HG02759 (cell line): ENCODE results near the gene DCAF6.
"Not testable (repeated sequence)": the region's sequence is repeated elsewhere in the genome, so short reads cannot be mapped to it uniquely, and the experiment has no call there.

Experiments used
- ATAC-seq: cut with Tn5 transposase; IDR thresholded peaks from one replicate; pipeline ENCODE4 v1.9.1; 2021; ENCODE audit warnings: mild to moderate bottlenecking, moderate library complexity; ENCODE audit not compliant: unreplicated experiment

DCAF6 gene, protein sequence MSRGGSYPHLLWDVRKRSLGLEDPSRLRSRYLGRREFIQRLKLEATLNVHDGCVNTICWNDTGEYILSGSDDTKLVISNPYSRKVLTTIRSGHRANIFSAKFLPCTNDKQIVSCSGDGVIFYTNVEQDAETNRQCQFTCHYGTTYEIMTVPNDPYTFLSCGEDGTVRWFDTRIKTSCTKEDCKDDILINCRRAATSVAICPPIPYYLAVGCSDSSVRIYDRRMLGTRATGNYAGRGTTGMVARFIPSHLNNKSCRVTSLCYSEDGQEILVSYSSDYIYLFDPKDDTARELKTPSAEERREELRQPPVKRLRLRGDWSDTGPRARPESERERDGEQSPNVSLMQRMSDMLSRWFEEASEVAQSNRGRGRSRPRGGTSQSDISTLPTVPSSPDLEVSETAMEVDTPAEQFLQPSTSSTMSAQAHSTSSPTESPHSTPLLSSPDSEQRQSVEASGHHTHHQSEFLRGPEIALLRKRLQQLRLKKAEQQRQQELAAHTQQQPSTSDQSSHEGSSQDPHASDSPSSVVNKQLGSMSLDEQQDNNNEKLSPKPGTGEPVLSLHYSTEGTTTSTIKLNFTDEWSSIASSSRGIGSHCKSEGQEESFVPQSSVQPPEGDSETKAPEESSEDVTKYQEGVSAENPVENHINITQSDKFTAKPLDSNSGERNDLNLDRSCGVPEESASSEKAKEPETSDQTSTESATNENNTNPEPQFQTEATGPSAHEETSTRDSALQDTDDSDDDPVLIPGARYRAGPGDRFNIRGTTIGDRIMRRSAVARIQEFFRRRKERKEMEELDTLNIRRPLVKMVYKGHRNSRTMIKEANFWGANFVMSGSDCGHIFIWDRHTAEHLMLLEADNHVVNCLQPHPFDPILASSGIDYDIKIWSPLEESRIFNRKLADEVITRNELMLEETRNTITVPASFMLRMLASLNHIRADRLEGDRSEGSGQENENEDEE

DNA sequence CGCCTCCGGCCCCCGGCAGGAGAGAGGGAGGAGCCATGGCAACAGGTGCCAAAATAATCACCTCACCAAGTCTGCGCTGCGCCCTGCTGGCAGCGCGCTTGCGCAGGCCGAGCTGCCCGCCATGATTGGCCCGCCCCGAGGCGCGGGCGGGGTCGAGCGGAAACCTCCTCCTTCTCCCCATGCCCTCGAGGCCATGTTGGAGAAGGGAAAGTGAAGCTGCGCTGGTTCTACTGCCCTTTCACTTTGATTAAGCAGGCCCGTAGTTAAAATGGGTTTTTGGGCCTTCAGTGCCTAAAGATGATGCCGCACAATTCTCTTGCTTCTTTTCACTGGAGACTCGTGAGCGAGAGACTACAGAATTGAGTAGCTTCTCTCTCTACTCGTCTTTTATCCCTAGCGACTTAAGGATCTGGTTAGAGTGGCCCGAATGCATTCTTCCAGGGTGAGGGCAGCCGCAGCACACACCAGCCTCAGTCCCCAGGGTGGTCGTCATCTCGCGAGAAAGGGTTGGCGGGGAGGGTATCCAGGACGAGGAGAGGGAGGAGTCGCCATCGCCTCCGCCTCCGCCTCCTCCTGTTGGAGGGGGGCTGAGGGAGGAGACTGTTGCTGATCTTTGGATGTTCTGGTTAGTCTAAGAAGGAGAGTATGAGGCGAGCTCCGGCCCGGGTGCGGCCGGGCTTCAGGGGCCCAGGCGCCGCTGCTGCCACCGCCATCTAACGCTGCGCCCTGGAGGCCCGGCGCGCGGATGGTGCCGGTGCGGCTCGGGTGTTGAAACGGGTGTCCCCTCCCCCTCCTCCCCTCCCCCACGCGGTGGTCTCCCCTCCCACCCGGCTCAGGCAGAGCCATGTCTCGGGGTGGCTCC lies at the start of gene DCAF6:
DCAF6 (plus strand) TSS at position 616 of the 862 bp plus-strand sequence; CDS start at position 845, 229 bp downstream.
- peak; percentile 80 for ATAC-seq

DNA sequence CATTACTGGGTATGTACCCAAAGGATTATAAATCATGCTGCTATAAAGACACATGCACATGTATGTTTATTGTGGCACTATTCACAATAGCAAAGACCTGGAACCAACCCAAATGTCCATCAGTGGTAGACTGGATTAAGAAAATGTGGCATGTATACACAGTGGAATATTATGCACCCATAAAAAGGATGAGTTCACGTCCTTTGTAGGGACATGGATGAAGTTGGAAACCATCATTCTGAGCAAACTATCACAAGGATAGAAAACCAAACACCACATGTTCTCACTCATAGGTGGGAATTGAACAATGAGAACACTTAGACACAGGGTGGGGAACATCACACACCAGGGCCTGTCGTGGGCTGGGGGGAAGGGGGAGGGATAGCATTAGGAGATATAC lies 49.3 kb upstream of the DCAF6 start:
- ATAC-seq, result not testable (repeated sequence)

DNA sequence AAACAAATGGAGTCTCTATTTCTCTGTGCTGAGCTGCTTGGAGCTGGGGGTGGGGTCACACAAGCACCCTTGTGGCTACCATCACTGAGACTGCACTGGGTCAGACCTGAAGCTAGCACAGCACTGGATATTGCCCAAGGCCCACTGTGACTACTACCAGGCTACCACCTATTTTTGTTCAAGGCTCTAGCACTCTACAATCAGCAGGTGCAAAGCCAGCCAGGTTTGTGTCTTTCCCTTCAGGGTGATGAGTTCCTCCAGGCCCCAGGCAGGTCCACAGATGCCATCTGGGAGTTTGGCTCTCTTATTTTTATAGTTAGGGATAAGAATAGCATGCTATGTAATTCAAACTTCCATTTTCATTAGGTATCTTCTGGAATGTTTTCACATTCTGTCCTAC lies 46.1 kb upstream of the DCAF6 start:
- no peak for ATAC-seq

DNA sequence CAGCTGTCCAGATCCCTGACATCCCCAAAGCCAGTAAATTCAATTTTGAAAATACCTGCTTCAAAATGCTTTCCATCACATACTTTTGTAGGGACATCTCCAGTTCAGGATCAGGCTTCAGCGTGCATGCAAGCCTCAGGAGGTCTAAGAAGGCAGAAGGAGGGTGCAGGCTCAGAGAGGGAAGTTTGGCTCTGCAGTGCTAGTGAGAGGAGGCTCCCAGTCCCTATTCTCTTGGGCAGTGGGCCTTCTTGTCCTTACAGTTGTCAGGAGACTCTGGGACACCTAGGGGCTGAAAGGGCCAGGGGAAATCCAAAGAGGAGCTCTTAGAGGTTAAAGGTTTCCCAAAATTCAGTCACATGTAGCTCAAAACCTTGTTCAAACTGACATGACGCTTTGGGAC lies 42.7 kb upstream of the DCAF6 start:
- ATAC-seq, result no peak

DNA sequence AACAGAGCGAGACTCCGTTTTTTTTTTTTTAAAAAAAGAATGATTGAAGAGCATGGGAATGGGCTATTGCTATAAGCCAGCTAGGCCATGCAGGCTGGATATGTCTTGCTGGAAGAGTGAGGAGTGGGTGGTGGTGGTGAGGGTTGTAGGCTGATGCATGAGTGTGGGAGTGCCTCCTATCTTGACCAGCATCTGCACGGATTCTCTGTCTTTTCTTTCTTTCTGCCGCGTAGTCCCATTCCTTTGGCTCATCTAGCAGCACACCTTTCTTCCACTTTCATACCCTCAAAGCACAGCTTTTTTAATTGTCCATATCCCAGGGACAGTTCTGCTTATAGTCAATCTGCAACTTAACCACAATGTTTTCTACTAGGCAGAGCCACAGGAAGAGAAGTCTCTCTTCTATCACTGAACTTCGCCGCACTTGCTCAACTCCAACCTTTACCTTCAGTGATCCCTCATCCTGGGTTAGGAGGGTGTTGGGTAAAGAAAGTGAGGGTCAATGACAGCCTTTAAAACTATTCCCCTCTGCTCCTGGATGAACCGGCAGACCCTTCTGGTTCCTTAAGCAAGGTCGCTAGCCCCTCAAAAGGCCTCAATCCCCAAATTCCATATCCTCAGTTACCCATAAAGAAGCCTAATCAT lies 37.8 kb upstream of the DCAF6 start:
- no peak for ATAC-seq

DNA sequence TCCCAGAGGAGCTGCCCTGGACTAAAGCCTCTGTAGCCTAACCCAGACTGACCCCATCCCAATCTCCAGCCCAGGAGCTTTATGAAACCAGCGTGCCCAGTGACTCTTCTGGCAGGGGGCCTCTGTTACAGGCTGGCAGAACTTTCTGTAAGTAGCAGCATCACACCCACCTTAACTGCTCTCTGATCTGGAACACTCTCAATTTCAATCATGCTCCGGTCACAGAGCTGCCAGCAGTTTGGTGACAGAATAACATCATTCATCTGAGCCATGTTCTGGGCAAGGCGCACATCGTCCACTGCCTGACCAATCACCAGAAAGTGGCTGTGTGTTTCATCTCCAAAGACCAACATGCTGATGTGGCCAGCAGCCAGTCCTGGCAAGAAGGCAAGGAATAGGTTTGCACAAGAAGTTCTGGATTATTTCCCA lies 37.2 kb upstream of the DCAF6 start:
- peak; percentile 96 for ATAC-seq

DNA sequence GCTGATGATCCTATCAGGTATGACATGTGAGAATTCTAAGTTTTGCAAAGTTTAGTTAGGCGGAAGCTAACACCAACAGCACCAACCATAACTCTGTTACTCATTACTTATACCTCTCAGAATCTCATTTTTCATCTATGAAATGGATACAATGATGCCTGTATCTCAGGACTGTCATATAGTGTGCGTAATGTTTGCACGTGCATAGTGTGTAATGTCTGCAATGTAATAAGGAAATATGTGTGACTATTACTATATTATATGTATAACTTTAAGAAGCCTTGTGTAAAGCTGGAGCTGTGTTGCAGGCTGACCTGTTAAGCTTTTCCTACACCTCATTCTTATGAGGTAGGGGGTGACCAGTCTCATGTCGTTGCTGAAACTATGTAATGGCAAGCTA lies 35.6 kb upstream of the DCAF6 start:
- ATAC-seq, result no peak

DNA sequence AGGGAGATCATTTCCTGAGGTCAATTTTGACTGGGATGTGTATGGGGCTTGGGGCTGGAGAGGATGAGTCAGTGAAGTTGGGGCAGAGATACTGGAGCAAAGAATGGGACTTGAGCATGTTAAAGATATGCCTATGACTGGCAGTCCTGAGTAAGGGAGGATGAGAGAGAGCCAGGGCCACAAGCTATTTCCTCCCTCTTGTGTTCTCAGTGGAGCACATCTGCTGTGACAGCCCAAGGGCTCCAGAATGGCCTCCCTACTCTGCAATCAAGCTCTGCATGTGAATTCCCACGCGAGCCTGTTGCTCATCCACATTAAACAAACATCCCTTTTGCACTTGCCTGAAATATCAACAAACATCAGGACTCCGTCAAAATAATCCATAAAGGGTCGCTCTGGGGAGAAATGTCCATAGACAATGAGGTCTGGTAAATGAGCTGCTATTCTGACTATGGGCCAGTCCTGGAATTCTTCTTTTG lies 31.8 kb upstream of the DCAF6 start:
- no peak for ATAC-seq

DNA sequence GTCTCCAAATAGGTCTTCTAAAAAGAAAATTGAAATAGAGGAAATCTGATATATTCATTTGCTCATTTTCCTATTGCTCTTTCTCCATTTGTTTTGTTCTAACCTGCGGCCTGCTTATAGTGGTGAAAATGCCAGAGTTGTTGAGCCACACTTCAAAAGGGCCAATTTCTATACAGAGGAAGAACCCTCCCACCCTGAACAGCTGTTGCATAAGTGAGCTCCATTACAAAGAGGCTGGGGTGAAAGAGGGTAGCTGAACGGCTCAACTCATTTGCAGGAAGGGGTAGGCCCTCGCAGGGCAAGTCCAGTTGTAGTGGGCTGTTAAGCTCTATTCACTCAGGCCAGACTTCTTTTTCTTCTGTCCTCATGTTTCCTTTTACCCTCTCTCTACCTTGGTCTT lies 31.3 kb upstream of the DCAF6 start:
- no peak for ATAC-seq

DNA sequence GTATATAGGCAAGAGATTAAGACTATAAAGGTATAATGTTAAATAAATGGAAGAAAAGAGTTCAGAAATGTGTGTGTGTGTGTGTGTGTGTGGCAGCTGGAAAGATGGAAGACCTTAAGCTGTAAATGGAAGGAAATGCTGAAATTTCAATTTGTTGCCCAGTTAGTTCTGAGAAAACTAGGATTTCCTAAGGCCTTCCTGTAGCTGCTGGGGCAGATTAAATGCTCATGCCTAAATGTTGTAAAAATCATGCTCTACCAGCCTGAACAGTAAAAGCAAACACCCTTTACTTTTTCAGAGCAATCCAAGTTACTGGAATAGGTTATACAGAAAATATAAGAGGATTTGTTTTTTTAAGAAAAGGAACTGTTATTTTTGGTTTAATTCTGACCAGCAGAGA lies 30.8 kb upstream of the DCAF6 start:
- no peak for ATAC-seq

DNA sequence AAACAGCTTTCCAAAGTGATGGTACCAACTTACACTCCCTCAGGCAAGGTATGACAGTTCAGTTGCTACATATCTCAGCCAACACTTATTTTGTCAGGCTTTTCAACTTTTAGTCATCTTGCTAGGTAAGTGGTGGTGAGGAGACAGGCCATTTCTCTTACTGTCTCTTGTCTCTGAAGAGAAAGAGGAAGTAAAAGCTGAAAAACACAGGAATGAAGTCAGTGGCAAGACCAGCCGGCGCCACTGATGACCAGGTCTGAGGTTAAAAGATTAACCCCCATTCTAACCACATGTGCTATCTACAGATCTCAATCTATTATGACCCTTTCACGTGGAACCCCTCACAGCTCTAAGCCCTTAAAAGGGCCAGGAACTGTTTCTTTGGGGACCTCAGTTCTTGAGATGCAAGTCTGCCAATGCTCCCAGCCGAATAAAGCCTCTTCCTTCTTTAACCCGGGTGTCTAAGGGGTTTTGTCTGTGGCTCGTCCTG lies 26.7 kb upstream of the DCAF6 start:
- ATAC-seq, result no peak

DNA sequence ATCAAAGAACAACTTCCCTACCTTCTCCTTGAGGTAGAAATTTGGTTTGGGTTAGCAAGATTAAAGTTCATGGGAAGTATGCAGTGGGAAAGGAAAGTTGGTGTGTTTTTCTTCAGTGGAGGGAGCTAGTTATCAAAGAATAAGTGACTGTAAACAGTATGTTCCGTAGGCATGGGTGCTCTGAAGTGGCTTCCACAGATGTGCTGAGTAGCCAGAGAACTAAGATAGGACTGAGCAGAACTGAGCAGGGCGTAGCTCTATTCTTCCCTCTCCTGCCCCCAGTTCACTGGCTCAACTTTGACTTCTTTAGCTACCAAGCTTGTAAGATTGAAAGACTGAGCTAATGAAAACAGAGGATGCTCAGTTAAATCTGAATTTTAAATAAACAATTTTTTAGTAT lies 26.0 kb upstream of the DCAF6 start:
- no peak for ATAC-seq

DNA sequence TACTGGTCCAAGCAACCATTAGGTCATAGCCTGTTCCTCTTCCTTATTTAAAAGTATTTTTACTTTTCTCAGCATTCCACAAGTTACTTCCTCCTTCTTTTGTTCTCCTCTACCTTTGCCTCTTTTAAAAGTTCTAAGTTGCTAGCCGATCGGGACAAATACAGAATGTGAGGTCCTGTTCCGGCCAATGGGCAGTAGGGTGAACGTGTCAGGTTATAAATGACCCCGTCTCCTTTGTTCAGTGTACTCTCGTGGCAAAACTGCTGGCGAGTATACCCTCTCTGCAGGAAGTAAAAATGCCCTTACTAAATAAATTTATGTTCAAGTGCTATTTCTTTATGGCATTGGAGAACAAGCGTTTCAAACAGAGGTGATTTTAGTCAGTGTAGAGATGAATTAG lies 25.1 kb upstream of the DCAF6 start:
- no peak for ATAC-seq

DNA sequence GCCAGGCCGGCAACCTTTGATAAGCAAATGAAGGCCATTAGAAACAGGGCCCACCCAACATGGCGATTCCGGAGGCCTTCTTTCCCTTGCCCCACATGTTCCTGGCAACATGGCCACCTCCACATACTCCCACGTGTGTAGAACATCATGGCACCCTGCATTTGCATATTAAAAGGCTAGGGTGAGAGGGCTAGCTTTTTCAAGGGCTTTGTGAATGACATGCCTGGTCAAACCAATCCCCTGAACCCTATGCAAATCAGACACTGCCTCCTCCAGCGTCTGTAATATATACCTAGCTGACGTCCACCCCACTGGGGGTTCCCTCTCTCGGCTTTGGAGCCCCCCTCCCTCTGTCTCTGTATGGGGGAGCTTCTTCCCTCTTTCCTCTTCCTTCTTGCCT lies 24.2 kb upstream of the DCAF6 start:
- no peak for ATAC-seq

DNA sequence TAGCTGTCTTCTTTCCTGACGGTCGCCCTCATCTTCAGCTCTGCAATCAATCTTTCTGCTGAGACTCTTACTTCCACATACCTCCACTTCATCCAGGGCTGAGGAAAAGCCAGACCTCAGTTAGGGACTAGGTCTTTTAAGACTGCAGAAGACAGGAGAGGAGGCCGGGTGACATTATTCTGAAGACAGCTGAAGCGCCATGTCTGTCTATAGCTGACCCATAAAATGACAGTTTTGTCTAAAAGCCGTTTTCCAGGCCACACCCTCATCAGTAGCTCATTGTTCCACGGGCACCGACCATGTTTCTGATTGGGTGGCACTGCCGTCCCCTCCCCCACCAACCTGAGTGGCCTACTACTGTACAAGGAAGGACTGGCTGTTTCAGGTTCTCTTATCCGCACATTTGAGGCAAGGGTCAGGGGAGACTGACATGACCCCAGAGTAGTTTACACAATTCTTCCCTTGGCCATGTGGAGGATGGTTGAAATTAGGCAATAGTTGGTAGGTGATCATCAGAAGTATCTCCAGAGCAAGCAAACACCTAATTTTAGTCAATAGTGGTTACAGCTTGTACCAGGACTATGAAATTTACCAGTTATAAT lies 22.5 kb upstream of the DCAF6 start, which contains the start of gene ADCY10:
ADCY10 (minus strand) TSS at position 240 of the 602 bp plus-strand sequence. CDS start 8,994 bp downstream, outside the sequence.
- no peak for ATAC-seq

DNA sequence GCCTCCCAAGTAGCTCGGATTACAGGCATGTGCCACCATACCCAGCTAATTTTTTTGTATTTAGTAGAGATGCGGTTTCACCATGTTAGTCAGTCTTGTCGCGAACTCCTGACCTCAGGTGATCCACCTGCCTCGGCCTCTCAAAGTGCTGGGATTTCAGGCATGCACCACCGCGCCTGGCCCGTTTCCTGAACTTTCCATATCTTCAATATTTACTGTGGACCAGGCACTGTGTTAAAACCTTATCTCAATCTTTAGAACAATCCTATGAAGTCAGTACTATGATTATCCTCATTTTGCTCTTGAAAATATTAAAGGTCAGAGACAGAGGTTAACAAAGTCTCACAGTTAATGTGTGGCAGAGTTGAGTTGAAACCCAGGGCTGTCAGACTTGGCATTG lies 20.9 kb upstream of the DCAF6 start:
- ATAC-seq, result no peak

DNA sequence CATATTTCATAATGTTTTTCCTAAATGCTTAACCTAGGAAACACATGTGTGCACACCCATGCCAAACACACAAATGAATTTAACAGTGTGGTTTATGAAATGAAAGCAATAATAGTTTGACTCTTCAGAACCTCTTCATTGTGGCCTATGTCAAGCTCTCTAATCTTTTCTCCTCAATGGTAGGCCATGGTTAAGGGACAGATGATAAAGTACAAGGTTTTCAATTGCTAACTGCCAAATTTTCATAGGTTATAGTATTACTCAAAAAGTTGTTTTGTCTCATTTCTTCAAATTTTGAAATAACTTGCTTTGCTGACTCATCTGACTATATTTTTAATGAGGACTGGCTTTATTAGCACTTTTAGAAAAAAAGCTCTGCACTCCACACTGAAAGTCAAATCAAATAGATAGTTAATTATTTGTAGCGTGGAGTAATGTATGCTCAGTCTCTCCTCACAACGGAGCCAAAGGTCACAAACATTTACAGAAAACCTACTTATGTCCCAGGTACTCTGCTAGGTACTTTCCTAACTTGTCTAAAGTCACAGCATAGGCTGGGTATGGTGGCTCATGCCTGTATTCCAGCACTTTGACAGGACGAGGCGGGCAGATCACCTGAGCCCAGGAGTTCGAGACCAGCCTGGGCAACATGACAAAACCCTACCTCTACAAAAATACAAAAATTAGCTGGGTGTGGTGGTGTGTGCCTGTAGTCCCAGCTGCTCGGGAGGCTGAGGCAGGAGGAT lies 19.5 kb upstream of the DCAF6 start:
- no peak for ATAC-seq

DNA sequence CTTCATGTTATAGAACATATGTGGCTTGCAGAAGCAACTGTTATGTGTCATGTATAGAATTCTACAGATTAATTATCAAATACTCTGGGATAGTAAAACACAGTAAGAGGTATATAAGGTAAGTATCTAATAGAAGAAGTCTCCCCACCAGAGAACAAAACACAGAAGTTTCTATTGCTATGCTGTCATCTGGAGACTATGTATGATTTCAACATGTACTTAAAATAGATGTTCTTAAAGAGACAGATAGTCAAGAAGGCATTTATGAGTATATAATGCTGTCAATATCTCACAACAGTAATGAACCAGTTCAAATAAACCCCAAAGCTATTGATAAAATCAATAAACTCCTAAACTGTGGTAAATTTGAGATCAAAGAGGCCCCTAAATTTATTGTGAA lies 14.5 kb upstream of the DCAF6 start:
- ATAC-seq, result no peak

DNA sequence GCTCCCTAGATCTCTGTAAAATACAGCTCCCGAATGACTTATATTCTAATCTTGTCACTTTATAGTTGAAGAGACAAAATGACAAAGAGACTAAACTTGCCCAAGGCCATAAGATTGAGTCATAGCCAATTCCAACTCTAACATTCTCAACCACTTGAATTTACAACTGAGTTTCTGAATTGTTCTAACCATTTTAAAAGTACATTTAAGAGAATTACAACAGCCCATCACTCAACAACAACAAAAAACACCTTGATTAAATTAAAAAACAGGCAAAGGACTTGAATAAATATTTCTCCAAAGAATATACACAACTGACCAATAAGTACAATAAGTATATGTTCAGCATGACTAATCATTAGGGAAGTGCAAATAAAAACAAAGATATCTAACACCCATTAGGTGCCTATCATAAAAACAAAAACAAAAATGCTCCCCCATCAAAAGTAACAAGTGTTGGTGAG lies 13.8 kb upstream of the DCAF6 start:
- ATAC-seq, result no peak
